Measurements from ENCODE around the gene TPI1. TPM values are rescaled to one million over a fixed set of nuclear protein-coding genes. Genes with fewer than 3 reads are reported as not detected.
"Not testable (repeated sequence)": the region's sequence is repeated elsewhere in the genome, so short reads cannot be mapped to it uniquely, and the experiment has no call there.

The TPI1 gene
- total RNA-seq, 1 donor from 2014 or later, result 1,153 TPM

DNA sequence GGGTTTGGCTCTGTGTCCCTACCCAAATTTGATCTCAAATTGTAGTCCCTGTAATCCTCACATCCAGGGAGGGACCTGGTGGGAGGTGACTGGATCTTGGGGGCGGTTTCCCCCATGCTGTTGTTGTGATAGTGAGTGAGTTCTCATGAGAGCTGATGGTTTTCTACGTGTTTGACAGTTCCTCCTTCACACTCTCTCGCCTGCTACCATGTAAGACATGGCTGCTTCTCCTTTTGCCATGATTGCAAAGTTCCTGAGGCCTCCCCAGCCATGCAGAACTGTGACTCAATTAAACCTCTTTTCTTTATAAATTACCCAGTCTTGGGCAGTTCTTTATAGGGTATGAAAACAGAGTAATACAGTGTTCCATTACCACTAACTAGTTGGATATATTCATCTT lies 27.0 kb downstream of the TPI1 start:
- DNase-seq, result no peak

GRCh38 chr12:6896846-6897435 lies 29.6 kb downstream of the TPI1 start:
- no peak for DNase-seq

DNA sequence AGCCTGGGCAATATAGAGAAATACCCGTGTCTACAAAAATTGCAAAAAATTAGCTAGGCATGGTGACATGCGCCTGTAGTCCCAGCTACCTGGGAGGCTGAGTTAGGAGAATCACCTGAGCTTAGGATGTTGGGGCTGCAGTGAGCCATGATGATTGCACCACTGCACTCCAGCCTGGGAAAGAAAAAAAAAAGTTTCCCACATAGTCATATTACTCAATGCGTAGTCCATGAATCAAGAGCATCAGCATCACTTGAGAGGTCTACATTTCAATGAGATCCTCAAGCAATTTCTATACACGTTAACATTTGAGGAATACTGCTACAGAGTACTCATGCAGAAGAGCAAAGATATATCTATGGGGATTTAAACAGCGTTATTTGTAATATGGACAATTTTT lies 32.1 kb downstream of the TPI1 start:
- DNase-seq, result no peak

DNA sequence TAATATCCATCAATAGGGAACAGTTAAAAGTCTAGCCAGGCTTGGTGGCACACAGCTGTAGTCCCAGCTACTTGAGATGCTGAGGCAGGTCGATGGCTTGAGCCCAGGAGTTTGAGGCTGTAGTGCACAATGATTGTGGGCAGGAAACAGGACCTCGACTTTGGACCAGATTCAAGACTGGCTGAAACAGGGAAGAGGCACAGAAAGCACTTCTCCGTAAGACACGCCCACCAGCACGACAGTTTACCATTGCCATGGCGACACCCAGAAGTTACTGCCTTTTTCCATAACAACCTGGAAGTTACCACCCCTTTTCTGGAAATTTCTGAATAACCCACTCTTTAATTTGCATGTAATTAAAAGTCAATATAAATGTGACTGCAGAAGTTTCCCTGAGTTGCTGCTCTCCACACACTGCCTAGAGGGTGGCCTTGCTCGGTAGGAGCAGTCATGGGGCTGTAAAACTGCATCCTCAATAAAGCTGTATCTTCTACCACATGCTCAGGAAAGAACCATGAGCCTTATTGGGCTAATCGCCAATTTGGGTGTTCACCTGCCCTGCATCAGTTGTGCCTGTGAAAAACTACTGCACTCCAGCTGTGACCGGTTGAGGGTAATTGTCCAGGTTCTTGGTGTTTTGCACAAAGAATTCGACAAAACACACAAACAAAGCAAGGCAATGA lies 32.6 kb downstream of the TPI1 start:
- DNase-seq, result peak; percentile 43

DNA sequence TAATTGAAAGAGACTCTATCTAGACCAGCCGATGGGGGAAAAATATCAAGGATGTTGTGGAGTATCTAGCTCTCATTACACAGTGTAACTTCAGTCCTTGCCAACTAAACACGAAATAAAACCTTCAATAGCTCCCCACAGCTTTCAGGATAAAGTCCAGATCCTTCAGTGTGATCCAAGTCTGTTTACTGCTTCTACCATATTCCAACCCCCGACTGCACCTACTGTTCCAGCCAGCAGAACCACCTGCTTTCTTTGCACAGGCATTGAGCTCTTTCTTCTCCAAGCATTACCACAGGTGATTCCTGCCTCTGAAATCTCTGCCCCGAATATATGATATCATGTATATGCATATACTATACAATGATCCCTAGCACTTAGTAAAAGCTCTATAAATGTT lies 35.1 kb downstream of the TPI1 start:
- DNase-seq, result no peak

DNA sequence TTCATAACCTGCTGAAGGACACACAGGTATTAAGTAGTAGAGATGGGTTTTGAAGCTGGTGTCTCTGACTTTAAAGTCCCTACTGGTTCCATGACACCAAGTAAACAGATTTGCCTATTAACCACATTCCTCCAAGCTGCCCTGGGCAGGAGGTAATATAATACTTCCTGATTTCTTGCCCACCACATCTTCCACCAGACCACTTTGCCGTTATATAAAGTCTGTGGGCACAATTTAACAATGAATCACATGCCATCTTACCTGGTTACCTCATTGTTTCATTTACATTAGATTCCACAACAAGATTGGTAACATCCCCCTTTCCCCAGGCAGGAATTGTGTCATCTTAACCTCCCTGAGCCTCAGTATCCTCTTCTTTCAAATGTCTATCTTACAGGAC lies 36.4 kb downstream of the TPI1 start:
- DNase-seq, result no peak

GRCh38 chr12:6904280-6905276 lies 37.2 kb downstream of the TPI1 start, which contains the start of gene LRRC23:
Gene LRRC23 (plus strand): TSS chr12:6904822. CDS start chr12:6905634, 812 bp downstream.
- DNase-seq, result peak; percentile 99

- DNase-seq, result no peak
These were observed 38.2 kb downstream of the TPI1 start for GRCh38 chr12:6905414-6906040.

DNA sequence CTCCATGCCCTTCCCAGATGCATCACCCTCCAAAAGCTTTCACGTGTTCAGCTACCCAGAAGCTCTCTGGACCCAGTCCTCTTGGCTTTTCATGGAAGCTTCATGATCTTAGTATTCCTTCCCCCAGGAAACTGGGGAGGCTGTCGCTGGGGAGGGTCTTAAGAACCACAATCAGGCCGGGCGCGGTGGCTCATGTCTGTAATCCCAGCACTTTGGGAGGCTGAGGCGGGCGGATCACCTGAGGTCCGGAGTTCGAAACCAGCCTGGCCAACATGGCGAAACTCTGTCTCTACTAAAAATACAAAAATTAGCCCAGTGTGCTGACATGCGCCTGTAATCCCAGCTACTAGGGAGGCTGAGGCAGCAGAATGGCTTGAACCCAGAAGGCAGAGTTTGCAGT lies 40.8 kb downstream of the TPI1 start:
- not testable (repeated sequence) for DNase-seq

GRCh38 chr12:6909421-6910145 lies 42.3 kb downstream of the TPI1 start:
- DNase-seq, result no peak

DNA sequence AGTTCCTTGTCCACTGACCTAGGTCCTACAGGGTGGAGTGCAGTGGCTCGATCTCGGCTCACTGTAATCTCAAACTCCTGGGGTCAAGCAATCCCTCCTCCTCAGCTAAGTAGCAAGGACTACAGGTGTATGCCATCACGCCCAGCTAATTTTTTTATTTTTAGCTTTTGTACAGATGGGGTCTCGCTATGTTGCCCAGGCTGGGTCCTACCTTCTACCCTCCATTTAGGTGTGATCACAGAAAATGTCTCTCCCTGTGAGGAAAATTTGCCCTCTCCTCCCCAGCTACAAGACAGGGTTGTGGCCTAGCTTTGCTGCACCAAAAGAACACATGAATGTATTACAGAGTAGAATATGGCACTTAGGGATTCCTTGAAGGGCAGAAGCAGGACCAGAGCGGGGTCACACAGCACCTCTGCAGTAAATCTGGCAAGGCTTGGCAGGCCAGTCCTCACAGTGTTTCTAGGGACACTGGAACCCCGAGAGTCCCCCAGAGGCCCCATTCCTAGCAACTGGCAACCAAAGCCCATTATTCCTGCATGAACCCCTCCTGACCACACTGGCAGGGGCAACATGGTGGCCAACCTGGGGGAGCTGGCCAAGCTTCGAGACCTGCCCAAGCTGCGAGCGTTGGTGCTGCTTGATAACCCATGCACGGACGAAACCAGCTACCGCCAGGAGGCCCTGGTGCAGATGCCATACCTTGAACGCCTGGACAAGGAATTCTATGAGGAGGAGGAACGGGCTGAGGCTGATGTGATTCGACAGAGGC lies 45.0 kb downstream of the TPI1 start:
- no peak for DNase-seq

DNA sequence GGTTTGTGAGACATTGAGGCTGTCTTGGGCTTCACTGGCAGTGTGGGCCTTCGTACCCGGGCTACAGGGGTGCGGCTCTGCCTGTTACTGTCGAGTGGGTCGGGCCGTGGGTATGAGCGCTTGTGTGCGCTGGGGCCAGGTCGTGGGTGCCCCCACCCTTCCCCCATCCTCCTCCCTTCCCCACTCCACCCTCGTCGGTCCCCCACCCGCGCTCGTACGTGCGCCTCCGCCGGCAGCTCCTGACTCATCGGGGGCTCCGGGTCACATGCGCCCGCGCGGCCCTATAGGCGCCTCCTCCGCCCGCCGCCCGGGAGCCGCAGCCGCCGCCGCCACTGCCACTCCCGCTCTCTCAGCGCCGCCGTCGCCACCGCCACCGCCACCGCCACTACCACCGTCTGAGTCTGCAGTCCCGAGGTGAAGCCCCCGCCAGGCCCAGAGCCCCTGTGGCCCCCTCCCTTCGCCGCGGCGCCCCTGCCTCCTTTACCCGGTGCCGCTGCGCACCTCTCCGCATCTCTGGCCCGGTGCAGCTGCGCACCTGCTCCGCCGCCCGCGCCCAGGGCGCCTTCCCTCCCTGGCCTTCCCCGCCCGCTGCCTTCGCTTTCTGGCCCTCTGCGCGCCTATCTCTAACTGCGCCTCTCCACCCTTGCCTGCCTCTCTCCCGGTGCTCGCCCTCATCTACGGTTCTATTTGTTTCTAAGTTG lies 47.1 kb downstream of the TPI1 start, which contains the start of gene ENO2:
Gene ENO2 (plus strand): TSS at position 335 of the 701 bp plus-strand sequence. CDS start 1,253 bp downstream, outside the sequence.
- peak; percentile 73 for DNase-seq

DNA sequence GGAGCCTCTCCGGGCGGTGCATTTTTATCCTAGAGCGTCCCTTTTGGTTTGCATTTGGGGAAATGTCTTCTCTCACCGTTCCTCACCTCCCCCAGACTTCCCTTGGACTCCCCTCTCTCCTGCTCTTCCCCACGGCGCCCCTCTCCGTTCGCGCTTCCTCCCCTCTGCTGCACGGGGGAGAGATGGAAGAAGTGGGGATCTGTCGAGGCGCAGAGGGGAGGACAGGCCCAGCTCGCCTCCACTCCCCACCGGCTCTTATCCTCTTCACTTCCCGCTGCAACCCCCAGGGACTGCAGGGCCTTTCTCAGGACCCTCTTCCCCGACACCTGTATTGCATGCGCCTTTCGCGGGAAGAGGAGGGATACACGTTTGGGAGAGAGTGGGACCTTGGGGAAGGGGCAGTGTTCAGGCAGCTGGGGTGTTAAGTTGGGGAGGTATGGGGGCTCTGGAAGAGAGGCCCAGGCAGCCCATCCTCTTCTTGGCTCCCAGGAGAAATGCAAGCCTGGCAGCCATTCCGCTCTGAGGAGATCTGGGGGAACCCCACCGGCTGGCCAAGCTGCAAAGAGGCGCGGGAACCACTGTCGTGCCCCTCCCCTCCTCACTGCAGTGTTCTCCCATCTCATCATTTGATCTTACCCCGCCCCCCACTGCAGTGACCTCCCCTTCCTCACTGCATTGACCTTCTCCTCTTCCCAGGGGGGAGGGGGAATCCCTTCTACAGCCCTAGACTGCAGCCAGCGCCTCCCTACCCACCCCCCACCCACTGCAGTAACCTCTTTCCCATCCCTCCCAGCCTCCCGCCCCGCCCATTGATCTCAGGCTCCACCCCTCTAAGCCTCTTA lies 47.8 kb downstream of the TPI1 start:
- no peak for DNase-seq

DNA sequence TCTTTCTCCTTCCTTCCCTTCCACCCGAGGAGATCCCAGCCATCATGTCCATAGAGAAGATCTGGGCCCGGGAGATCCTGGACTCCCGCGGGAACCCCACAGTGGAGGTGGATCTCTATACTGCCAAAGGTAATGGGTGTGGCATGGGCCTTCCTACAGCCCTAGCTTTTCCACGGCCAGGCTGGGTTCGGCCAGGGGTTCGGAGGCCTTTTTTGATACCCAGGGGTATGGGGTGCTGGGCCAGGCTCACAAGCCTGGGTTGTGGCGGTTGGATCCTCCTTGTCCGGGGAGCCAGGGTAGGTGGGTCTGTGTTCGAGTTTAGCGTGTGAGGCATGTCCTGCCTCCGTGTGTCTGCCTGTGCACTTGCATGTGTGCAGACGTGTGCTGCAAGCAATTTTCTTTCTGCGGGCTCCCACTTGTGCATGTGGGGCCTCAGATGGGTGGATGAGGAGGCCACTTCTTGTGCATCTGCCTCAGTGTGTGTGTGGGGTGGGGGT lies 48.5 kb downstream of the TPI1 start:
- no peak for DNase-seq

DNA sequence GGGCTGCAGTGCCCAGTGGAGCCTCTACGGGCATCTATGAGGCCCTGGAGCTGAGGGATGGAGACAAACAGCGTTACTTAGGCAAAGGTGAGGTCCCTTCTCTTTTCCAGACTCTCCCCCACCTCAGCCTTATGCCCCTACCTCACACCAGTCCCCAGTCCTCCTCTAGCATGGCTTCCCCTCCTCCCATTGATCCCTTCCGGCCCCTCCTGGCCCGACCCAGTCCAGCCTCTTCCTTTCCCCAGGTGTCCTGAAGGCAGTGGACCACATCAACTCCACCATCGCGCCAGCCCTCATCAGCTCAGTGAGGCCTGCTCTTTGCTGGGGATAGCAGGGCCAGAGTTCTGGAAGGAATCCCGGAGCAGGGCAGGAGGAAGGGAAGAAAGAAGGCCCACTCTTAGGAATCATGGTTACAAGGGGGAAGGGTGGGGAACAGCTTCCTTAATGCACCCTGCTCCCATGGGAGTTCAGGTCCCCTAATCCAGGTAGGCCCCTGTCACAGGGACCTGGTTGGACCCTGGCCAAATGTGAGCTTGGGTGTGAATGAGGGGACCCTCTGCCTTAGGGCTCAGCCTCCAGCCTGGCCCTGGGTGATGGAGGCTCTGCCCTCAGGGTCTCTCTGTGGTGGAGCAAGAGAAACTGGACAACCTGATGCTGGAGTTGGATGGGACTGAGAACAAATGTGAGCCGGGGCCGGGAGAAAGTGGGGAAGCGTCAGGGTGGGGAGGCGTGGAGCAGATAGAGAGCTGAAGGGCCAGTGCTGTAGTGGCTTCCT lies 49.3 kb downstream of the TPI1 start:
- DNase-seq, result no peak

- no peak for DNase-seq
These were observed 50.3 kb downstream of the TPI1 start for GRCh38 chr12:6917491-6918231.

GRCh38 chr12:6919588-6919987 lies 52.3 kb downstream of the TPI1 start:
- no peak for DNase-seq

Measured in tongue (tissue), 2 donors.